ENCODE data around the gene C17orf67.

DNA sequence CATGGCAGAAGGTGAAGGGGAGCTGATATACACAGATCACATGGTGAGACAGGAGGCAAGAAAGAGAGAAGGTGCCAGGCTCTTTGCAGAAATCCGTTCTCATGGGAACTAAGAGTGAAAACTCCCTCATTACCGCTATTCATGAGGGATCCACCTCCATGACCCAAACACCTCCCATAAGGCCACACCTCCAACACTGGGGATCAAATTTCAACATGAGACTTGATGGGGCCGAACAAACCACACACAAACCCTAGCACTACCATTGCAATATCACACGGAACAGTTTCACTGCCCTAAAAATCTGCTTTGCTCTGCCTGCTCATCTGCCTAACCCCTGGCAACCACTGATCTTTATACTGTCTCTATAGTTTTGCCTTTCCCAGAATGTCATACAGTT is 34.8 kb downstream of the C17orf67 start:
- TF ChIP-seq POLR2A (IDR thresholded peaks at IDR 0.05) = no peak
- TF ChIP-seq, protein P1, sequence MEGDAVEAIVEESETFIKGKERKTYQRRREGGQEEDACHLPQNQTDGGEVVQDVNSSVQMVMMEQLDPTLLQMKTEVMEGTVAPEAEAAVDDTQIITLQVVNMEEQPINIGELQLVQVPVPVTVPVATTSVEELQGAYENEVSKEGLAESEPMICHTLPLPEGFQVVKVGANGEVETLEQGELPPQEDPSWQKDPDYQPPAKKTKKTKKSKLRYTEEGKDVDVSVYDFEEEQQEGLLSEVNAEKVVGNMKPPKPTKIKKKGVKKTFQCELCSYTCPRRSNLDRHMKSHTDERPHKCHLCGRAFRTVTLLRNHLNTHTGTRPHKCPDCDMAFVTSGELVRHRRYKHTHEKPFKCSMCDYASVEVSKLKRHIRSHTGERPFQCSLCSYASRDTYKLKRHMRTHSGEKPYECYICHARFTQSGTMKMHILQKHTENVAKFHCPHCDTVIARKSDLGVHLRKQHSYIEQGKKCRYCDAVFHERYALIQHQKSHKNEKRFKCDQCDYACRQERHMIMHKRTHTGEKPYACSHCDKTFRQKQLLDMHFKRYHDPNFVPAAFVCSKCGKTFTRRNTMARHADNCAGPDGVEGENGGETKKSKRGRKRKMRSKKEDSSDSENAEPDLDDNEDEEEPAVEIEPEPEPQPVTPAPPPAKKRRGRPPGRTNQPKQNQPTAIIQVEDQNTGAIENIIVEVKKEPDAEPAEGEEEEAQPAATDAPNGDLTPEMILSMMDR (IDR thresholded peaks at IDR 0.05) = no peak

All from uterus (tissue), 2 donors.